OCI-LY7 (cell line): ENCODE data around the gene BCL2L13.

ENCODE experiments used
- EZH2phosphoT487 ChIP-seq: fragments of 200-600 bp; sonication (generic); IDR thresholded peaks from 2 replicates; pipeline ENCODE4 v1.6.1; 2018; ENCODE audit warnings: low read depth, borderline replicate concordance, mild to moderate bottlenecking, mixed run types, antibody characterized with exemption, low read length, moderate library complexity, mixed read lengths
- TF ChIP-seq, protein P1 (sequence below): fragments of 200-600 bp; sonication (generic); conservative IDR thresholded peaks from 2 replicates; pipeline ENCODE4 v1.5.1; 2014; ENCODE audit warnings: mild to moderate bottlenecking, antibody characterized with exemption, low read length, moderate library complexity, mixed read lengths

GRCh38 chr22:17705951-17706900 is 67.7 kb downstream of the BCL2L13 start:
- TF ChIP-seq, protein P1, sequence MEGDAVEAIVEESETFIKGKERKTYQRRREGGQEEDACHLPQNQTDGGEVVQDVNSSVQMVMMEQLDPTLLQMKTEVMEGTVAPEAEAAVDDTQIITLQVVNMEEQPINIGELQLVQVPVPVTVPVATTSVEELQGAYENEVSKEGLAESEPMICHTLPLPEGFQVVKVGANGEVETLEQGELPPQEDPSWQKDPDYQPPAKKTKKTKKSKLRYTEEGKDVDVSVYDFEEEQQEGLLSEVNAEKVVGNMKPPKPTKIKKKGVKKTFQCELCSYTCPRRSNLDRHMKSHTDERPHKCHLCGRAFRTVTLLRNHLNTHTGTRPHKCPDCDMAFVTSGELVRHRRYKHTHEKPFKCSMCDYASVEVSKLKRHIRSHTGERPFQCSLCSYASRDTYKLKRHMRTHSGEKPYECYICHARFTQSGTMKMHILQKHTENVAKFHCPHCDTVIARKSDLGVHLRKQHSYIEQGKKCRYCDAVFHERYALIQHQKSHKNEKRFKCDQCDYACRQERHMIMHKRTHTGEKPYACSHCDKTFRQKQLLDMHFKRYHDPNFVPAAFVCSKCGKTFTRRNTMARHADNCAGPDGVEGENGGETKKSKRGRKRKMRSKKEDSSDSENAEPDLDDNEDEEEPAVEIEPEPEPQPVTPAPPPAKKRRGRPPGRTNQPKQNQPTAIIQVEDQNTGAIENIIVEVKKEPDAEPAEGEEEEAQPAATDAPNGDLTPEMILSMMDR = no peak
- no peak for TF ChIP-seq EZH2phosphoT487
